Upper lobe of left lung (tissue), 6 donors: ENCODE results near the gene NOL4L. TPM values are rescaled to one million over a fixed set of nuclear protein-coding genes. Genes with fewer than 3 reads are reported as not detected.
"Not testable (repeated sequence)": the region's sequence is repeated elsewhere in the genome, so short reads cannot be mapped to it uniquely, and the experiment has no call there.

Source experiments
- ATAC-seq, 2 donors: fragments of 200-7000 bp; cut with Tn5 transposase; one replicate each; pipeline ENCODE4 v1.9.1; 2022; ENCODE audit warnings: mild to moderate bottlenecking in 2 of 2, moderate library complexity in 2 of 2; ENCODE audit not compliant: low FRiP score in 2 of 2
- DNase-seq, 2 donors: peaks; one replicate each; pipeline ENCODE4 v3.0.0-alpha.2; 2019 to 2020
- H3K27ac ChIP-seq, 4 donors: fragments of 200-600 bp; sonication (generic); one replicate each; pipeline ENCODE4 v1.5.1; 2016 to 2019
- H3K27me3 ChIP-seq, 4 donors: fragments of 200-600 bp; sonication (generic); one replicate each; pipeline ENCODE4 v1.5.1; 2017 to 2019
- H3K36me3 ChIP-seq, 4 donors: fragments of 200-600 bp; sonication (generic); one replicate each; pipeline ENCODE4 v1.5.1; 2016 to 2019
- H3K4me1 ChIP-seq, 4 donors: fragments of 200-600 bp; sonication (generic); one replicate each; pipeline ENCODE4 v1.5.1; 2018 to 2019
- H3K4me3 ChIP-seq, 4 donors: fragments of 200-600 bp; sonication (generic); one replicate each; pipeline ENCODE4 v1.5.1; 2017 to 2019; ENCODE audit warnings: mild to moderate bottlenecking in 2 of 4, moderate library complexity in 1 of 4
- H3K9me3 ChIP-seq, 4 donors: fragments of 200-600 bp; sonication (generic); one replicate each; pipeline ENCODE4 v1.5.1; 2018 to 2019
- EP300 ChIP-seq, 4 donors: sonication (generic); formaldehyde crosslinking; IDR thresholded peaks; one replicate each; pipeline ENCODE4 v1.5.1; 2017; ENCODE audit warnings: antibody characterized with exemption in 4 of 4, control low read depth in 2 of 4
- POLR2A ChIP-seq, 4 donors: fragments of 450-650 bp; IDR thresholded peaks; one replicate each; pipeline ENCODE4 v1.5.1; 2016 to 2017; ENCODE audit warnings: antibody characterized with exemption in 4 of 4, mild to moderate bottlenecking in 2 of 4
- POLR2AphosphoS5 ChIP-seq, 2 donors: sonication (generic); formaldehyde crosslinking; IDR thresholded peaks; one replicate each; pipeline ENCODE4 v1.5.1; 2017; ENCODE audit warnings: antibody characterized with exemption in 2 of 2
- WGBS, 2 donors: methylation state at CpG; one replicate each; pipeline ENCODE4 v1.1.5; 2017 to 2018; 5-methylcytosine and 5-hydroxymethylcytosine counted together
- total RNA-seq, 6 donors: library from RNA; depleted of rRNA in 4 of 6; stranded (reverse); fragments of >200 nt in 4 of 6; gene quantifications; one replicate each; pipeline versions ENCODE4 v1.1.0 to v1.2.1, GENCODE V29; 2016 to 2021
- TF ChIP-seq, protein P1 (sequence below), 6 experiments: fragments of 450-650 bp in 4 of 6; fragments of 200-600 bp in 2 of 6; sonication (generic) in 2 of 6; IDR thresholded peaks; one replicate each; pipeline ENCODE4 v1.5.1; 2016 to 2019; ENCODE audit warnings: antibody characterized with exemption in 6 of 6
- donor health status: DM: no; HTN: no; CAD: no; lungs with moderate emphysema.
- donor health status: DM: no; HTN: yes; CAD: no; lungs with severe emphysema.

The NOL4L gene
- total RNA-seq, 6 donors from 2014 or later, result 13.4 to 40.2 (median 19.0) TPM

GRCh38 chr20:32581839-32582658 lies 3.1 kb downstream of the NOL4L start:
- Histone ChIP-seq H3K4me3 (no peak overlapping the region), H3K9me3 (no peaks in the 10 kb centered on the region), H3K36me3 (no peaks in the 10 kb centered on the region), H3K27ac (no peak overlapping the region), H3K4me1 (peaks cover 16 to 34% (median 22%) of the 10 kb centered on the region in 4 donors), H3K27me3 (peaks cover 0 to 30% (median 14%) of the 10 kb centered on the region in 4 donors)
- TF ChIP-seq POLR2AphosphoS5 (IDR thresholded peaks at IDR 0.05) (no peak), EP300 (IDR thresholded peaks at IDR 0.05) (no peak), POLR2A (IDR thresholded peaks at IDR 0.05) (no peak)
- TF ChIP-seq, protein P1, sequence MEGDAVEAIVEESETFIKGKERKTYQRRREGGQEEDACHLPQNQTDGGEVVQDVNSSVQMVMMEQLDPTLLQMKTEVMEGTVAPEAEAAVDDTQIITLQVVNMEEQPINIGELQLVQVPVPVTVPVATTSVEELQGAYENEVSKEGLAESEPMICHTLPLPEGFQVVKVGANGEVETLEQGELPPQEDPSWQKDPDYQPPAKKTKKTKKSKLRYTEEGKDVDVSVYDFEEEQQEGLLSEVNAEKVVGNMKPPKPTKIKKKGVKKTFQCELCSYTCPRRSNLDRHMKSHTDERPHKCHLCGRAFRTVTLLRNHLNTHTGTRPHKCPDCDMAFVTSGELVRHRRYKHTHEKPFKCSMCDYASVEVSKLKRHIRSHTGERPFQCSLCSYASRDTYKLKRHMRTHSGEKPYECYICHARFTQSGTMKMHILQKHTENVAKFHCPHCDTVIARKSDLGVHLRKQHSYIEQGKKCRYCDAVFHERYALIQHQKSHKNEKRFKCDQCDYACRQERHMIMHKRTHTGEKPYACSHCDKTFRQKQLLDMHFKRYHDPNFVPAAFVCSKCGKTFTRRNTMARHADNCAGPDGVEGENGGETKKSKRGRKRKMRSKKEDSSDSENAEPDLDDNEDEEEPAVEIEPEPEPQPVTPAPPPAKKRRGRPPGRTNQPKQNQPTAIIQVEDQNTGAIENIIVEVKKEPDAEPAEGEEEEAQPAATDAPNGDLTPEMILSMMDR (IDR thresholded peaks at IDR 0.05), result no peak
- no peak for ATAC-seq
- no peak for DNase-seq
- WGBS, 2 donors, result 84 to 88% methylated on average over 12 to 20 of the region's 20 CpGs

DNA sequence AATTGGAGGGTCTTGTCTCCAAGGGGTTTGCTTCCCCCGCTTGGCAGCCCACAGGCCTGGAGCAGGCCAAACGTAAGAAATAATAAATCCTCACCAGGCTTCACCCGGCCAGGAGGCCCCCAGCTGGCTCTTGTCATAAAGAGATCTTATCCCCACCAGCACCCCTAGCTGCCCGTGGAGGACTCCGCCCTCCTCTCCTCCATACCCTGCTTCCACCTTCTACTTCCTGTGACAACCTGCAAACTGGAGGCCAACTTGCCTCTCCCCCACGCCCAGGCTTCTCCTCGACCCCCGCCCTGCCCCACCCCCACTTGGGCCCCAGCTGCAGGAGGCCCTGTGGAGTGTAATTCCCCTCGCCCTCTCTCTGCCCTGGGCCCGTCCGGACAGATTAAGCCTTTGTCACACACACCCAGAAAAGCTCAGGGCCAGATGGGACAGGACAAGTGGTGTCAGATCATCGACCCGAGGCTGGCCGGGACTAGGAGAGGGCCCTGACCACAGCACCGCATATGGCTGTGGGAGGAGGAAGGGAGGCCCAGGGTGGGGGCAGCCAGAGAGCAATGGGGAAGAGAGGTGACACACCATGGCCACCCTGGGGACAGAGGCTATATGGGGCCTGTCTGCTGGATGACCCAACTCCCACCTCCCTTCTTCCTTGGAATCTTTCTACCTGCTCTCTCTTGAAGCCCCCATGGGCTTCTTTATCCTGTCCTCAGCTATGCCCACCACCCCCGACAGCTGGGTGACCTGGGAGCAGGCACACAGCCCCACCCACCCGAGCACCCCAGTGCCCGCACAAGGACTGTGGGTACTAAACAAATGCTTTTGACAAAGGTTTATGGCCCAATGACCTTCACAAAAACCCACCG lies 3.9 kb downstream of the NOL4L start:
- DNase-seq (peak in 1 of 2 donors; percentile 54), ATAC-seq (no peak)
- peaks cover 0 to 30% (median 13%) of the 10 kb centered on the region in 4 donors for H3K27me3 ChIP-seq
- no peak overlapping the region for H3K4me3 ChIP-seq
- H3K9me3 ChIP-seq, result no peaks in the 10 kb centered on the region
- 59 to 71% methylated on average over 19 of the region's 19 CpGs for WGBS, 2 donors
- H3K27ac ChIP-seq, result no peak overlapping the region
- no peaks in the 10 kb centered on the region for H3K36me3 ChIP-seq
- no peak for TF ChIP-seq POLR2AphosphoS5 (IDR thresholded peaks at IDR 0.05)
- peaks cover 16 to 34% (median 22%) of the 10 kb centered on the region in 4 donors for H3K4me1 ChIP-seq

DNA sequence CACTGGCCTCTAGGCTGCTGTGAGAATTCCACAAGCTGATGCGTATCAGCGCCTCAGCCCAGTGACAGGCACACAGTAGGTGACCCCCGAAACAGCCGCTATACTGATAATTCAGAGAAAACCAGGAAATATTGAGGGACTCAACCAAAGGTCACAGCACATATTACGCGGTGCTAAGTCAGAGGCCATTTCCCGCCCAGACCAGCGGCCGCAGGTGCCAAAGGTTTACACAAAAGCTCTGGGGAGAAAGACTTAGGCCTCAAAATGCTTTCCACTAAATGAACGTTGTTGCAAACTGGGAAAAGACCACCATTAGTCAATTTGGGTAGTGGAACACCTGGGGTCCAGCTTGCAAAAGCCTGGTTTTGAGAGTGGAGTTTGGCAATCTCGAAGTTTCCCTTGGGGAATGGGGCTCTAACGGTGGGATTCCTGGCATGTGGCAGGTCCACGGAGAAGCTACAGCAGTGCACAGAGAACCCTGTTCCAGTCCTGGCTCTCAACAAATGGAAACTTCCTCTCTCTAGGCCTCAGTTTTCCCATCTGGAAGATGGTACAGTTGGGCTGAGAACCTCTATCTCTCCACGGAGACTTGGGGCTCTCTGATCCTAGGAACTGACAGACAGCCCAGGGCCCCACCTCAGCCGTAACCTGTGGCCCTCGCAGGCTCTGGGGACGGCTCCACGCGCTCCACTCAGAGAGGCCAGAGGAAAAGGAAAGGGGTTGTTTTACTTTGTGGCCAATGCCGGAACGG lies 4.7 kb downstream of the NOL4L start:
- 87 to 89% methylated on average over 17 to 21 of the region's 21 CpGs for WGBS, 2 donors
- ATAC-seq (no peak), DNase-seq (no peak)
- Histone ChIP-seq H3K36me3 (no peaks in the 10 kb centered on the region), H3K27me3 (peaks cover 0 to 26% (median 8%) of the 10 kb centered on the region in 4 donors), H3K4me3 (no peak overlapping the region), H3K27ac (no peak overlapping the region), H3K4me1 (peaks cover 12 to 29% (median 19%) of the 10 kb centered on the region in 4 donors), H3K9me3 (no peaks in the 10 kb centered on the region)
- TF ChIP-seq POLR2AphosphoS5 (IDR thresholded peaks at IDR 0.05), result no peak
- TF ChIP-seq POLR2A (IDR thresholded peaks at IDR 0.05), result no peak
- no peak for TF ChIP-seq EP300 (IDR thresholded peaks at IDR 0.05)
- TF ChIP-seq, protein P1 (IDR thresholded peaks at IDR 0.05), result no peak

GRCh38 chr20:32578840-32579390 lies 6.2 kb downstream of the NOL4L start:
- ATAC-seq (no peak), DNase-seq (no peak)
- TF ChIP-seq POLR2A (IDR thresholded peaks at IDR 0.05), result no peak
- no peak for TF ChIP-seq EP300 (IDR thresholded peaks at IDR 0.05)
- TF ChIP-seq POLR2AphosphoS5 (IDR thresholded peaks at IDR 0.05), result no peak
- TF ChIP-seq, protein P1 (IDR thresholded peaks at IDR 0.05), result no peak
- Histone ChIP-seq H3K27ac (no peak overlapping the region), H3K9me3 (no peaks in the 10 kb centered on the region), H3K36me3 (no peaks in the 10 kb centered on the region), H3K27me3 (peaks cover 0 to 14% (median 3%) of the 10 kb centered on the region in 4 donors), H3K4me1 (peaks cover 10 to 16% (median 12%) of the 10 kb centered on the region in 4 donors), H3K4me3 (no peak overlapping the region)
- whole genome bisulfite sequencing, 2 donors, result 87 to 90% methylated on average over 12 of the region's 12 CpGs

DNA sequence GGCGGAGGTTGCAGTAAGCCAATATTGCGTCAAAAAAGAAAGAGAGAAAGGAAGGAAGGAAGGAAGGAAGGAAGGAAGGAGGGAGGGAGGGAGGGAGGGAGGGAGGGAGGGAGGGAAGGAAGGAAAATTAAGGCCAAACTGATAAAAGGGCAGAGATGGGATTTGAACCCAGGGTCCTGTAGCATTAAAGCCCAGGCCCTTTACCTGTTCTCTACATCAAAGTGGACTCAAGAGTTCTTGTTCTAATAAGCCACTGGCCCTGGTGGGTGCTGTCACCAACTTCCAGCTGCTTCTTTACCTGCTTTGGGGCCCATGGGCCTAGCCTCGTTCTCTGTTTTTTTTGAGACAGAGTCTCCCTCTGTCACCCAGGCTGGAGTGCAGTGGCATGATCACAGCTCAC lies 7.1 kb downstream of the NOL4L start:
- 58 to 63% methylated on average over 3 of the region's 3 CpGs for WGBS, 2 donors
- not testable (repeated sequence) for H3K27me3 ChIP-seq, ATAC-seq, H3K4me3 ChIP-seq, H3K36me3 ChIP-seq, H3K27ac ChIP-seq, H3K4me1 ChIP-seq, DNase-seq, H3K9me3 ChIP-seq
